Measurements from ENCODE around the gene WDR62. TPM values are rescaled to one million over a fixed set of nuclear protein-coding genes. Genes with fewer than 3 reads are reported as not detected.

The WDR62 gene
- polyA plus RNA-seq, 4 donors, result 3.6 to 5.1 (median 4.6) TPM

DNA sequence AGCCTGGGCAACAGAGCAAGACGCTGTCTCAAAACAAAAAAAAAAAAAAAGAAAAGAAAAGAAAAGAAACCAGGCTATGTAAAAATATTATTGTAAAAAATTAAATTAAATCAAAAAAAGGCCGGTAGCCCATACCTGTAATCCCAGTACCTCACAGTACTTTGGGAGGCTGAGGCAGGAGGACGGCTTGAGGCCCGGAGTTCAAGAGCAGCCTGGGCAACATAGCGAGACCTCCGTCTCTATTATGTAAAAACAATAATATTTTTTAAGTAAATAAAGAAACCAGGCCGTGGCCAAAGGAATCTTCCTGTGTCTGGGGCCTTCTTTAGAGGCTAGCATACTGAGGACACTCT, 84.4 kb downstream of the WDR62 start:
- DNase-seq (ENCODE audit: low read depth in 4 of 4, low spot score in 3 of 4), result no peak

DNA sequence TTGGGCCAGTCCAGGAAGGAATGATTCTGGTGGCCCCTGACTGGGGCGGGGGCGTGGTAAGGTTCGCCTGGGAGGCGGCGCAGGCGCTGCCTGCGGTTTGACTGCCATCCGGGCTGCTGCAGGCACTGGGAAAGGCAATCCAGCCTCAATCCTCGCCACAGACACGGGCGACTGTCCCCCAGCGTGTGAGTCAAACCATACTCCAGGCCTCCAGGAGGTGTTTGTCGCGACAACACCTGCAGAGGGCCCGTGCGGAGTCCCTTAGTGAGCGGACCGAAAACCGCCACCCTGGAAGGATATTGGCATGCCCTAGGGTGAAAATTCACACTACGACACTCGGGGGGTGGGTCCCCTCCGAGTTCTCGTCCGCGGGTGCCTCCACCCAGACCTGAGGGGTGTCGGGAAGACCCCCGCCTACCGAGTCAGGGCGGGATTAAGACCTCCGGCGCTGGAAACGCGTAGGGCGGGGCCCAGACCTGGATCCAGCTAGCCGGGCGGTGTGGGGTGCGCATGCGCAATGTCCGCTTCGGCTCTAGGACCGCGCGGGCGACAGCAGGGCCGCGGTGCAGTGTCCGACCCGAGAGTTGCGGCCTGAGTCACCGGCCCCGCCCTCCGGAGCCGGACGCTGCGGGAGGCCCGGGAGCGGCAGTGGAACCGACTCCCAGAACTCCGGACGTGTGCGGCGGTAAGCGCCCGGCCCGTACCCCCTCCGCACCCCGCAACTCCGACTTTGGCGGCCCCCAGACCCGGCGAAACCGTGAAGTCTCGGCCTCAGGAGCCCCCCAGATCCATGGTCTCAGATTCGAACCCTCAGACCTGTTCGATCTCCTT, 85.0 kb downstream of the WDR62 start, which contains the start of gene CAPNS1:
Gene CAPNS1, plus strand, starts transcription at position 594 of the 831 bp plus-strand sequence. CDS start 946 bp downstream, outside the sequence.
- peak; percentile 95 to 97 (median 96) for DNase-seq (ENCODE audit: low read depth in 4 of 4, low spot score in 3 of 4)

DNA sequence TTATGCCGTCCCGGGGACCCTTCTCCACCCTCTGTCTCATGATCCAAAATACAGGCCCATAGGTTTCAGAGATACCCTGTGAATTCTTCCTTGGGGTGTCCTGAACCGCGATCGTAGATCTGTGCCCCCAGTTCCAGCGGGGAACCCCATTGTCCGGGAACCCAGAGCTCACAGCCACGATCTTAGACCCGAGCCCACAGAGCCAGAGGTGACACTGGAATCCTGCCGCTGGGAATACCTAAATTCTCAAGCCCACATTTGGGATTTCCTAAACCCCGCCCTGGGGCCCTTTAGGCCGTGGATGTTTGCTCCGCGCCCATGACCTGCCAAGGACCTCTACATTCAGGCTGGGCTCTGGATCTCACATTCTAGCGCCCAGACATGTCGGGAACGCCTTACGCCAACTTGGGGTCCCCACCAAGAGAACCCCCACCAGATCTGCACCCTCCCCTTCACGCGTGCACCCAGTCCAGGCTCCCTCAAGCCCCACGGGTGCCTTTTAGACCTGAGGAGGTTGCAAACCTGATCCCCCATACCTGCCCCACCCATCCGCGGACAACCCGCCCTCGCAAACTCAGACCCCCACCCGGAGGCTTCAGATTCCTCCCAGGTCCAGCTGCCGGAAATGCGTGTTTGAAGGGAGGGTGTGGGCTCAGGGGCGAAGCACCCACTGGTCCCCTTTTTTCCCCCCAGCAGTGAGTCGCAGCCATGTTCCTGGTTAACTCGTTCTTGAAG, 85.8 kb downstream of the WDR62 start:
- peak in 1 of 4 donors; percentile 28 for DNase-seq (ENCODE audit: low read depth in 4 of 4, low spot score in 3 of 4)

DNA sequence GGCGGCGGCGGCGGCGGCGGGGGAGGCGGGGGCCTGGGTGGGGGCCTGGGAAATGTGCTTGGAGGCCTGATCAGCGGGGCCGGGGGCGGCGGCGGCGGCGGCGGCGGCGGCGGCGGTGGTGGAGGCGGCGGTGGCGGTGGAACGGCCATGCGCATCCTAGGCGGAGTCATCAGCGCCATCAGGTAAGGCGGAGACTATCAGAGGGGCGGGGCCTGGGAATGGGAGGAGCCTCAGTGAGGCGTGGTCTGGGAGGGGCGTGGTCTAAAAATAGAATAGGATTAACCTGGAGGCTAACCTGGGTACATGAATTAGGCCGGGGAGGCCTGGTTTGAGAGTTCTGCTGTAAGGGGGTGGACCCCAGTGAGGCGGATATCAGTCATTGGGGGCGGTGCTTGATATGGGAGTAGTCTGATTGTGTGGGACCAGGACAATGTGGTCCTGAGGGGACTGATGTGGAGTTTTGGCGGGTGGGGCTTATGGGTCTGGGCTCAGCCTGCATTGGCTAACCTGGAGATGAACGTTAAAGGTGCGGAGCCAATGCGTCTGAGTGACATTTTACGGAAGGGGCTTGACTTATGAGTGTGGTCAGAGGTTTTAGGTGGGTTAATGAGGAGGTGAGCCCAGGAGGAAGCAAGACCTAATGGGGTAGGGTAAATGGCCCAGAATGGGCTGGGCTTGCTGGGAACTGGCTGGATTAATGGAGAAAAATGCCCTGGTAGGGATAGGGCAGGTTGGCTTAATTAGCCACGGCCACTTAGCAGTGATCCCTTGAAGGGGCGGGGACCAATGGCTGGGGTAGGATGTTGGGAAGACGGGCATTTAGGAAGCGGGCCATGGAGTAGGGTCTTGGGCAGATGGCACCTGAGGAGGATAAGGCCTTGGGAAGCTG, 86.6 kb downstream of the WDR62 start:
- DNase-seq (ENCODE audit: low read depth in 4 of 4, low spot score in 3 of 4), result peak in 3 of 4 donors; percentile 49 to 70 (median 64)

DNA sequence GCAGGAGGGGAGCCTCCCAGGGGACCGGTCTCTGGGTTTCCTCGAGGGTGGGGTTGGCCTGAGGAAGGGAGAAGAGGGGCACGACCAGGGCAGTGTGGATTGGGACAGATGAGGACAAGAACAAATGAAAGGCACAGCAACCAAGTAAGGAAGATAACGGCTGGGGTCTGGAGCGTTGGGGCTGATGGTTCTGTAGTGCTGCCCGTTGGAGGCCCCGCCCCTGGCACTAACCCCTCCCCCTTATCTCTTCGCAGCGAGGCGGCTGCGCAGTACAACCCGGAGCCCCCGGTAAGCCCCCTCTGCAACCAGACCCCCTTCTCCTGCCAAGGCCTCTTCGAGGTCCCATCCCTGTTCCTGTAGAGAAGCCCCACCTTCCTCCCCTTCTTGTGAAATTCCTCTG, 87.3 kb downstream of the WDR62 start:
- DNase-seq (ENCODE audit: low read depth in 4 of 4, low spot score in 3 of 4), result no peak

DNA sequence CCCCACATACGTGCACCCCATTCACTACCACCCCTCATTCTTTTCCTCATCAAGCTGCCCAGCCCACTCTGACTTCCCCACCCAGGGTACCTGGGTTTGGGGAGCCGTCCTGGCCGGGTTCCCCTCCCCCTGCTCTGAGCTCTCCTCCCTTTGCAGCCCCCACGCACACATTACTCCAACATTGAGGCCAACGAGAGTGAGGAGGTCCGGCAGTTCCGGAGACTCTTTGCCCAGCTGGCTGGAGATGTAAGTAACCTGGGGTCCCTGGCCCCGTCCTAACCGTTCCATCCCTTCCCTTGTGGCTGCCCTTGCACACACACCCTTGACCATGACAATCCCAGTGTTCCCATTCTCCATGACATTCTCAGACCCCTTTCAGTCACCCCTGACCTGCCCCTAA, 87.8 kb downstream of the WDR62 start:
- no peak for DNase-seq (ENCODE audit: low read depth in 4 of 4, low spot score in 3 of 4)

DNA sequence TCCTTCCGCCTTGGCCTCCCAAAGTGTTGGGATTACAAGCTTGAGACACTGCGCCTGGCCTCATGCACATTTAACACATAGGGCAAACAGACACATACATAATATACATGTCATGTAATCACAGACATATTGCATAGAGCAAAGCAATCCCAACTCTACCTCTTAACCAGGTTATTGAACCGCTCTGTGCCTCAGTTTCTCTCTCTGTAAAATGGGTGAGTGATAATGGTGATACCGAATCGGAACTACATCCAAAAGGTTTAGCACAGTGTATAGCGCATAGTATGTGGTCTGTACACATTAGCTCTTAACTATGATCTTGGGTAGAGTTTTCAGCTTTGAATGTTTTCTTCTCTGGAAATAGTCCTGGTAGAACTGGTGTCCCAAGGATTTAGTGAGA, 89.9 kb downstream of the WDR62 start:
- DNase-seq (ENCODE audit: low read depth in 4 of 4, low spot score in 3 of 4), result no peak

DNA sequence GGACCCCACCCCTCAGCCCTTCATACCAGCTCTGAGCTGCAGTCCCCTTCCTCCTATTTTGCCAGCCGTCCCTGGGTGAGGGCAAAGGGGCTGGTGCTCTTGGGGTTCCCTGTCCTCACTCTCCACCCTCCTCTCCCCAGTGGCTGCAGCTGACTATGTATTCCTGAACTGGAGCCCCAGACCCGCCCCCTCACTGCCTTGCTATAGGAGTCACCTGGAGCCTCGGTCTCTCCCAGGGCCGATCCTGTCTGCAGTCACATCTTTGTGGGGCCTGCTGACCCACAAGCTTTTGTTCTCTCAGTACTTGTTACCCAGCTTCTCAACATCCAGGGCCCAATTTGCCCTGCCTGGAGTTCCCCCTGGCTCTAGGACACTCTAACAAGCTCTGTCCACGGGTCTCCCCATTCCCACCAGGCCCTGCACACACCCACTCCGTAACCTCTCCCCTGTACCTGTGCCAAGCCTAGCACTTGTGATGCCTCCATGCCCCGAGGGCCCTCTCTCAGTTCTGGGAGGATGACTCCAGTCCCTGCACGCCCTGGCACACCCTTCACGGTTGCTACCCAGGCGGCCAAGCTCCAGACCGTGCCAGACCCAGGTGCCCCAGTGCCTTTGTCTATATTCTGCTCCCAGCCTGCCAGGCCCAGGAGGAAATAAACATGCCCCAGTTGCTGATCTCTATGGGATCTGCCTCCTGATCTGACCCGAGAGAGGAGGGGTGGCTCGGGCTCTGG, 95.1 kb downstream of the WDR62 start:
- DNase-seq (ENCODE audit: low read depth in 4 of 4, low spot score in 3 of 4), result no peak

DNA sequence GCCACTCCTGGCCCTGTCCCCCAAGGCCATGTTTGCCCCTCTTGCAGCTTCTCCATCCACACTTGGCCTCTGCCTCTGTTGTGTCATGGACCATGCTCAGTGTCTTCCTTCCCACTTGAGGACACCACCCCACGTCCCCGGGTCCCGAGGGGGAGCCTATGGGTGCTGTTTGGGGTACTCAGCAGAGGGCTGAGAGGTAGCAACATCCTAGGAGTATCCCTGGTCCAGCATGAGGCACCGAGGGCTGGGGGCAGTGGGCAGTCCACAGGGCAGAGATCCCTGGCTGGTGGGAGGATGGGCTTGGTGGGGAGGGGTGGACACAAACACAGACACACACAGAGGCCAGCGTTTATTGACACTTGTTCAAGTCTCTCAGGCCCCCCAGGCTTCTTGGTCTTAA, 95.9 kb downstream of the WDR62 start:
- DNase-seq (ENCODE audit: low read depth in 4 of 4, low spot score in 3 of 4), result no peak

DNA sequence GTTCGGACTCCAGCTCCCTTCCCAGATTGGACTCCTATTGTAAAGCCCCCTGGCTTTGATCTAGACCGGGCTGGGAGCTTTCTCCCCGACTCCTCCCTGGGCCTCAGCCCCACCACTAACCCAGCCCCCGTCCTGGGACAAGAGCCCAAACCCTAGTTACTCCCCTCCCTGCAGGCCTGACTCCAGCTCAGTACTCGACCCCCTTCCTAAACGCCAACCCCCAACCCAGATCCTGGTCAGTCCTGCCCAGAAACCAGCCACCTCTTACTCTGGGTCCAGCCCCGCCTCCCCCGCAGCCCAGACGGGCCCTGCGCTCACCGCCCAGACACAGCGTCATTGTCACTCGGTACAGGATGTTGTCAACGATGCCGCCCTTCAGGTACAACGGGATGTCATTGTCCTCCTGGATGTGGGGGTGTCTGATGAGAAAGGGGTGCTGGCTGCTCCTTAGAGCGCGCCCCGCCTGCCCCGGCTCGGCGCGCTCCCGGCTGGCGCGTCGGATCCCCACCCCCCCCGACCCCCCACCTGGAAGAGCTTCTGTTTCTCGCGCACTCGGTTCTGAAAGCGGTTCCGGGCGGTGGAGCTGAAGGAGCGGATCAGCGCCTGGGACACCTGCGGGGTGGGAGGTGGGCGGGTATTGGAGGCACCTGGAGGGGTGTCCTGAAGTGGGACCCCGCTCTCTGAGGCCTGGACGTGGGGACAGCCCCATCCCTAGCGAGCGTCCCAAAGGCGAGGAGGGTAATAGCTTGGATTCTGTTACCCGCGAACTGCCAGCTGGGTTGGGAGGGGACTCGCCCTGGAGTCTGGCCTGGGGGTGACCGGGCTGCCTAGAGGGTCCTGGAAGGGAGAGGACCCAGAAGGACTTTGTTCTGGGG, 96.7 kb downstream of the WDR62 start:
- peak in 2 of 4 donors; percentile 31 to 45 for DNase-seq (ENCODE audit: low read depth in 4 of 4, low spot score in 3 of 4)

DNA sequence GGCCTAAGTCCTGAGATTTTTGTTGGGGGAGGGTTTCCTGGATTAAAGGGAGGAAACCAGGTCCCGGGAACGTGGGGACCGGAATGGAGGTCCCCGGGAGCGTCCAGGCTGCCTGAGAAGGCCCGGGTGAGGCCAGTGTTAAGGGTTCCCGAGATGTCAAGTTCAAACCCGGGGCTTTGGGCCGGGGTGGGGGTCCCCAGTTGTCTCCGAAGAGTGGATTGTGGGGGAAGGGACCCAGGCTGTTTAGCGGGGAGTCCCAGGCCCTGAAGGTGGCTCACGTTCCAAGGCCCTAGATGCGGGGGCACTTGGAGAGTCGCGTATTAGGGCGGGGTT, 97.3 kb downstream of the WDR62 start:
- no peak for DNase-seq (ENCODE audit: low read depth in 4 of 4, low spot score in 3 of 4)

DNA sequence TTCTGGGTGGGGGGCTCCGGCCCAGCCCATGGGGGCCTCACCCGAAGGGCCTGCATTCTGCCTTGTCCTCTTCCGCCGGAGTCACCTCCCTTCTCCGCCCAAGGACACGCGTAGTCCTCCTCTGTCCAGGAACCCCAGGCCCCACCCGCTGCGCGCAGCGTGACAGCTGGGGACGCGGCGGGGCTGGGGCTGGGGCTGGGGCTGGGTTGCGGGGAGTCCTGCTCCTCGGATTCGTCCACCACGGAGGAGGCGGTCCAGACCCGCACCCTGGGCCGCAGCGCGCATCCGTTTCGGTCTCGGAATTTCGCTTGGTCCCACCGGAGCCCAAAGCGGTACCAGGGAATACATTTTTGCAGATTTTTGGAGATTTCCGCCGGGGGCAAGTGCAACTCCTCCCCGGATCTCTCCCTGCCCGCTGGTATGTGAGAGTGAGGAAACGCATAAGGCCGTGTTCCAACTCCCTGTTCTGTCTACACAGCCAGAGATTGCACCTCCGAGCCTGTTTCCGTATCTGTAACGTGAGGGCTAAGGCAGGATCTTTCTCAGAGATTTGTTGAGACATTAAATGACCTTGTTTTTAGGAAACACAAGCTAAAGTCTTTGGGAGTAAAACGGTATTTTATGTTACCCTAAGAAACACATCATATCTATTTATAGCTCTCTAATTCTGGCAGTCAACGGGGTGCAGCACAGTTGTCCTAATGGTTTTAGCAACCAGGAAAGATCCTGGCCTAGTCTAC, 97.8 kb downstream of the WDR62 start, which contains the start of gene COX7A1:
Gene COX7A1, minus strand, starts transcription at position 96 of the 740 bp plus-strand sequence. Its CDS starts 40 bp downstream, at position 56.
- DNase-seq (ENCODE audit: low read depth in 4 of 4, low spot score in 3 of 4), result peak in 2 of 4 donors; percentile 24 to 26

DNA sequence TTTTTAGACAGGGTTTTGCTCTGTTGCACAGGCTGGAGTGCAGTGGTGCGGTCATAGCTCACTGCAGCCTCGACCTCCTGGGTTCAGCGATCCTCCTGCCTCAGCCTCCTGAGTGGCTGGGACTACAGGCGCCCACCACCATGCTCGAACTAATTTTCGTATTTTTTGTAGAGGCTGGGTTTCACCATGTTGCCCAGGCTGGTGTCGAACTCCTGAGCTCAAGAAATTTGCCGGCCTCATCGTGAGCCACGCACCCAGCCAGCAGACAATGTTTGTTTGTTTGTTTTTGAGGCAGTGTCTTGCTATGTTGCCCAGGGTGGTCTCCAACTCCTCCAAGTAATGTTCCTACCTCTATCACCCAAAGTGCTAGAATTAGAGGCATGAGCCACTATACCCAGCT, 98.4 kb downstream of the WDR62 start:
- DNase-seq (ENCODE audit: low read depth in 4 of 4, low spot score in 3 of 4), result no peak

Other genes starting within 250 kb of the WDR62 start
- 10 to 100 TPM; 24.6 to 48.0 (median 32.4) TPM for gene PRODH2, start 242.1 kb upstream of the WDR62 start, polyA plus RNA-seq (ENCODE audit: insufficient read length in 4 of 4)
- 100 to 1,000 TPM; 133 to 187 (median 153) TPM for gene NPHS1, start 202.4 kb upstream of the WDR62 start, polyA plus RNA-seq (ENCODE audit: insufficient read length in 4 of 4)
- 10 to 100 TPM; 10.1 to 14.6 (median 11.2) TPM for gene KIRREL2, start 198.0 kb upstream of the WDR62 start, polyA plus RNA-seq (ENCODE audit: insufficient read length in 4 of 4)
- 10 to 100 TPM; 23.6 to 33.2 (median 27.2) TPM for gene APLP1, start 186.3 kb upstream of the WDR62 start, polyA plus RNA-seq (ENCODE audit: insufficient read length in 4 of 4)
- 1 to 10 TPM; 2.5 to 2.9 (median 2.6) TPM for gene NFKBID, start 154.4 kb upstream of the WDR62 start, polyA plus RNA-seq (ENCODE audit: insufficient read length in 4 of 4)
- 1 to 10 TPM; 2.7 to 3.2 (median 2.9) TPM for gene HCST, start 152.4 kb upstream of the WDR62 start, polyA plus RNA-seq (ENCODE audit: insufficient read length in 4 of 4)
- gene TYROBP, start 146.6 kb upstream of the WDR62 start, polyA plus RNA-seq (ENCODE audit: insufficient read length in 4 of 4), result 10 to 100 TPM in 1 of 4 donors, 1 to 10 TPM in 3; 8.4 to 12.6 (median 8.8) TPM
- 10 to 100 TPM; 10.7 to 16.9 (median 11.7) TPM for gene LRFN3, start 118.5 kb upstream of the WDR62 start, polyA plus RNA-seq (ENCODE audit: insufficient read length in 4 of 4)
- gene SDHAF1, start 59.7 kb upstream of the WDR62 start, polyA plus RNA-seq (ENCODE audit: insufficient read length in 4 of 4), result 10 to 100 TPM; 12.7 to 18.6 (median 13.2) TPM
- 10 to 100 TPM; 10.2 to 13.5 (median 11.9) TPM for gene SYNE4, start 46.1 kb upstream of the WDR62 start, polyA plus RNA-seq (ENCODE audit: insufficient read length in 4 of 4)
- gene ALKBH6, start 40.7 kb upstream of the WDR62 start, polyA plus RNA-seq (ENCODE audit: insufficient read length in 4 of 4), result 10 to 100 TPM; 13.8 to 18.5 (median 15.2) TPM
- gene CLIP3, start 22.0 kb upstream of the WDR62 start, polyA plus RNA-seq (ENCODE audit: insufficient read length in 4 of 4), result 10 to 100 TPM; 51.9 to 65.4 (median 58.4) TPM
- 10 to 100 TPM; 11.6 to 17.0 (median 12.3) TPM for gene THAP8, start 612 bp upstream of the WDR62 start, polyA plus RNA-seq (ENCODE audit: insufficient read length in 4 of 4)
- gene OVOL3, start 56.2 kb downstream of the WDR62 start, polyA plus RNA-seq (ENCODE audit: insufficient read length in 4 of 4), result under 1 TPM in 1 of 4 donors, not detected in 3; 0.16 TPM
- gene POLR2I, start 60.0 kb downstream of the WDR62 start, polyA plus RNA-seq (ENCODE audit: insufficient read length in 4 of 4), result 10 to 100 TPM; 43.2 to 61.0 (median 48.4) TPM
- 100 to 1,000 TPM; 105 to 138 (median 117) TPM for gene TBCB, start 60.6 kb downstream of the WDR62 start, polyA plus RNA-seq (ENCODE audit: insufficient read length in 4 of 4)
- 100 to 1,000 TPM; 573 to 633 (median 612) TPM for gene CAPNS1, start 85.2 kb downstream of the WDR62 start, polyA plus RNA-seq (ENCODE audit: insufficient read length in 4 of 4)
- 10 to 100 TPM; 25.6 to 30.2 (median 26.9) TPM for gene COX7A1, start 97.5 kb downstream of the WDR62 start, polyA plus RNA-seq (ENCODE audit: insufficient read length in 4 of 4)
- 1 to 10 TPM; 5.4 to 6.9 (median 6.3) TPM for gene ZNF565, start 159.8 kb downstream of the WDR62 start, polyA plus RNA-seq (ENCODE audit: insufficient read length in 4 of 4)
- gene ZNF146, start 160.2 kb downstream of the WDR62 start, polyA plus RNA-seq (ENCODE audit: insufficient read length in 4 of 4), result 100 to 1,000 TPM; 121 to 157 (median 154) TPM

Measured in right renal pelvis (tissue), 4 donors.